Kidney epithelial cell (primary cell): ENCODE measurements around the gene GLS. TPM values are rescaled to one million over a fixed set of nuclear protein-coding genes. Genes with fewer than 3 reads are reported as not detected.

Experiments used
- DNase-seq: peaks from one replicate; pipeline ENCODE4 v3.0.0-alpha.2; 2010; ENCODE audit warnings: low read depth
- H3K27me3 ChIP-seq: 2 replicates; pipeline ENCODE4 v1.6.0; 2011; ENCODE audit warnings: low read length; ENCODE audit not compliant: control insufficient read depth, insufficient read depth
- H3K36me3 ChIP-seq: 2 replicates; pipeline ENCODE4 v1.5.1; 2011; ENCODE audit warnings: low read length; ENCODE audit not compliant: control insufficient read depth, insufficient read depth
- H3K4me3 ChIP-seq: 2 replicates; pipeline ENCODE4 v1.5.1; 2011; ENCODE audit warnings: low read depth, mild to moderate bottlenecking, control low read depth, low read length
- total RNA-seq: library from RNA; depleted of rRNA; stranded (reverse); fragments of >200 nt; gene quantifications from 2 replicates; pipeline ENCODE4 v1.2.3, GENCODE V29; 2015
- TF ChIP-seq, protein P1 (sequence below): IDR thresholded peaks from 2 replicates; pipeline ENCODE4 v1.5.1; 2011; ENCODE audit warnings: mild to moderate bottlenecking, moderate library complexity, low read length, control low read depth, inconsistent platforms; ENCODE audit not compliant: insufficient read depth, poor library complexity, severe bottlenecking

GLS gene
- total RNA-seq, result 84.7 and 85.0 TPM in 2 replicates

DNA sequence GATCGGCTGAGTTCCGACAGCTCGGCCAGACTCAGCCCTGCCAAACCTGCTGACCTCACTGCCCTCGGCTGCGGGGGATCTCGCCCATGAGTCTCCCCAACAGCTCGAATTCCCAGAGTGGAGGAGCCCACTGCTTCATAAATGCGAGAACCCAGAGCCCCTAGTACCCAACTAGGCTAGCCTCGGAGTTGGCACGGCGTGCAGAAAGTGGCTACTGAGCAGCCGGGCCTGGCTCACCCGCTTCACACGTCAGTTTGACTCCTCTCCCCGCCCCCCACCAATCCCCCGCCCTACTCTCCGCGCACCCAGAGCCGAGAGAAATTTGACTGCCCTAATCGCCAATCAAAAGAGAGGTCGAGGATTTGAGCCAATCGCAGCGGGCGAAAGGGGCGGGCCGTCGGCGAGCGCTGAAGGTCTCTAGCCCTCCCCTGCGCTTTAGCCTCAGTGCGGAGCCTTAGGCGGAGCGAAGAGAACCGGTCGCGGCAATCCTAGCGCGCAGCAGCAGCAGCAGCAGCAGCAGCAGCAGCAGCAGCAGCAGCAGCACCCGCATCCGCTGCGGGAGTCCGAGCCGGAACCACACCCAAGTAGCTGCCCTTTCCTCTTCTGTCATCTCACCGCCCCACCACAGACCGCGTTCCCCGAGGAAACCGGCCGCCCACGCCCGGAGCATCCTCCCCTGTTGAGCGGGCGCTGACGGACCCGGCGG lies at the start of gene GLS:
GLS (plus strand) TSS at position 444 of the 706 bp plus-strand sequence. CDS start 264 bp downstream, outside the sequence.
- Histone ChIP-seq H3K36me3 (no peaks in the 10 kb centered on the region), H3K4me3 (peak within 1 kb of the TSS; percentile 99), H3K27me3 (no peaks in the 10 kb centered on the region)
- TF ChIP-seq, protein P1, sequence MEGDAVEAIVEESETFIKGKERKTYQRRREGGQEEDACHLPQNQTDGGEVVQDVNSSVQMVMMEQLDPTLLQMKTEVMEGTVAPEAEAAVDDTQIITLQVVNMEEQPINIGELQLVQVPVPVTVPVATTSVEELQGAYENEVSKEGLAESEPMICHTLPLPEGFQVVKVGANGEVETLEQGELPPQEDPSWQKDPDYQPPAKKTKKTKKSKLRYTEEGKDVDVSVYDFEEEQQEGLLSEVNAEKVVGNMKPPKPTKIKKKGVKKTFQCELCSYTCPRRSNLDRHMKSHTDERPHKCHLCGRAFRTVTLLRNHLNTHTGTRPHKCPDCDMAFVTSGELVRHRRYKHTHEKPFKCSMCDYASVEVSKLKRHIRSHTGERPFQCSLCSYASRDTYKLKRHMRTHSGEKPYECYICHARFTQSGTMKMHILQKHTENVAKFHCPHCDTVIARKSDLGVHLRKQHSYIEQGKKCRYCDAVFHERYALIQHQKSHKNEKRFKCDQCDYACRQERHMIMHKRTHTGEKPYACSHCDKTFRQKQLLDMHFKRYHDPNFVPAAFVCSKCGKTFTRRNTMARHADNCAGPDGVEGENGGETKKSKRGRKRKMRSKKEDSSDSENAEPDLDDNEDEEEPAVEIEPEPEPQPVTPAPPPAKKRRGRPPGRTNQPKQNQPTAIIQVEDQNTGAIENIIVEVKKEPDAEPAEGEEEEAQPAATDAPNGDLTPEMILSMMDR, result no peak
- peak; percentile 82 for DNase-seq

DNA sequence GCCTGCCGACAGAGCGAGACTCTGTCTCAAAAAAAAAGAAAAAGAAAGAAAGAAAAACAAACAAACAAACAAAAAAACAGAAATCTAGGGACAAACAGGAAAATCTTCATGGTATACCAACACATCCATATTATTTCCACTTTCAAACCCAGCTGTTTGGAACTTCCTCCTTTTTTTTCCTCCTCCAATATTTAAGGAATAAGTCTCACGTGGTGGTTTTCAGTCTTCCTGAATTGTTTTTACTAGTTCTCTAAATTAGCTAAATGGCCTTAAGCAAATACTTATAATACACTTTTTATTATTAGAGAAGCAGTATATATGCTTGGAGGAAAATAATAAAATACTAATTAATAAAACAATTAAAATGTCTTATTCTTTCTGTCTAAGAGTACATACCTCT lies 48.7 kb upstream of the GLS start:
- no peak for DNase-seq
- TF ChIP-seq, protein P1, result no peak
- Histone ChIP-seq H3K4me3 (no peak overlapping the region), H3K27me3 (no peaks in the 10 kb centered on the region), H3K36me3 (no peaks in the 10 kb centered on the region)

DNA sequence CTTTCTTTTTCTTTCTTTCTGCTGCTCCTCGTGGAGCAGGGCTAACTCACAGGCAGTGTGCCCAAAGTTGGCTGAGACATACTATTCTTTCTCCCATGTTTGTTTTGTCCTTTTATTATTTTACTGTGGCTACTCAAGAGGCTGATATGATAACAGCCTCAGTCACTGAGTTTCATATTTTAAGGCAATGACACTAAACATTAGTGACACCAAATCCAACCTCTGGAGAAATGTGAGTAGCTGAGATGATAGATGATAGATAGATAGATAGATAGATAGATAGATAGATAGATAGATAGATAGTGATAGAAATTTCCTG lies 45.8 kb upstream of the GLS start:
- Histone ChIP-seq H3K27me3 (no peaks in the 10 kb centered on the region), H3K4me3 (no peak overlapping the region), H3K36me3 (no peaks in the 10 kb centered on the region)
- DNase-seq, result no peak
- TF ChIP-seq, protein P1, result no peak

DNA sequence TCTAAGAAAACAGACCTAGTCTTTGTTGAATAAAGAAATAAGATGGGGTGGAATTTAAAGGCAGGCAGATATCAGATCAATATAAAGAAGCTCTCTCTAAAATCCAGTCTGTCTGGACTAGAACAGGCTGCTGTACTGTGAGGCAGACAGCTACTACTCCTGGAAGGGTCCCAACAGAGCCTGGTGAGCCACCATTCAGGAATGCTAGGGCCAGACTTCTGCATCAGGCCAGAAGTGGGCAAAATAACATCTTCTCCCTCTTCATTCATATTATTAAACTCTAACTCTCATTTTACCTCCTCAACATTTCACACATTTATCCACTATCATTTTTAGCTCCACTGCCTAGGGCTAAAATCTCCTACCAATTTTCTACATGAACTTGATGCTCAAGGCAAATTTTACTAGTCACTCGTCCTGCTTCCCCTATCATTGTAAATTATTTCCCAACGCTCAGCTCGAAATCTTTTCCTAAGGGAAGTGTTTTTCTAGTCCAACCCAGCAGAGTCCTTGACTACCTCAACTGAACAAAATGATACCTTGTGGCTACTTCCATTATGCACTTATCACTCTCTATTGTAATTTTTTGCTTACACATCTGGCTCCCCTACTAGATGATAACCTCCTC lies 45.2 kb upstream of the GLS start:
- no peaks in the 10 kb centered on the region for H3K27me3 ChIP-seq
- TF ChIP-seq, protein P1, result no peak
- peak; percentile 63 for DNase-seq

DNA sequence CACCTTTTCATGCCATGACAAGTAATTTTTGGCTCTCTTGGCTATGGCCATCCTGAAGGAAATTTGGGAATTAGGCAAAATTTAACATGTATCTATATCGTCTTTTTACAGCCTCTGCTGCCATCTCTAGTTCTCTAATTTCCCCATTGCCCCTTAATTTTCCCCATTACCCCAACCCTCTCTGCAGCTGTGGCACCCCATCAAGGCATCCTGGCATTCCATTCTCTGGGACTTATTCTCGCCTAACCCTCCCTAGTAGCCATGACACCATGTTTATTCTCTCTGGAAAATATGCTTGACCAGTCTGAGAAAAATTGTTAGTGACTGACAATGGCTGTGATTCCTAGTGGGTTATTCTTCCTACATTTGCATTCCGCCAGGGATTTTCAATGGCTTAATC lies 43.9 kb upstream of the GLS start:
- DNase-seq, result no peak
- Histone ChIP-seq H3K27me3 (no peaks in the 10 kb centered on the region), H3K4me3 (no peak overlapping the region), H3K36me3 (no peaks in the 10 kb centered on the region)
- TF ChIP-seq, protein P1, result no peak

More for the DNA sequence above, 45.2 kb upstream of the GLS start:
- H3K4me3 ChIP-seq, result no peak overlapping the region
- H3K36me3 ChIP-seq, result no peaks in the 10 kb centered on the region
